Measurements from ENCODE around the gene GGN.

GGN gene

GRCh38 chr19:38335949-38336637 lies 51.7 kb downstream of the GGN start:
- peak overlapping the region; percentile 92 for H3K9ac ChIP-seq (ENCODE audit: low read depth in 1 of 2, low read length in 2 of 2)
- H3K36me3 ChIP-seq (ENCODE audit: control insufficient read depth in 1 of 2, insufficient read depth in 2 of 2, low read length in 2 of 2), result peaks cover 0 to 2% of the 10 kb centered on the region in 2 donors
- H3K27ac ChIP-seq (ENCODE audit: low read depth, low read length), result peak overlapping the region; percentile 99
- no peaks in the 10 kb centered on the region for H3K9me3 ChIP-seq (ENCODE audit: control insufficient read depth in 1 of 2, low read length in 2 of 2)
- peaks cover 4 to 11% of the 10 kb centered on the region in 2 donors for H3K4me1 ChIP-seq (ENCODE audit: control insufficient read depth in 1 of 2, insufficient read depth in 2 of 2, low read length in 2 of 2)
- H3K4me3 ChIP-seq (ENCODE audit: low read depth in 1 of 2, low read length in 2 of 2), result peak overlapping the region; percentile 93 to 98
- no peaks in the 10 kb centered on the region for H3K27me3 ChIP-seq (ENCODE audit: control insufficient read depth in 1 of 2, insufficient read depth in 2 of 2, low read length in 2 of 2)
